HepG2 (cell line): ENCODE data around the gene SMARCAD1. TPM values are rescaled to one million over a fixed set of nuclear protein-coding genes. Genes with fewer than 3 reads are reported as not detected.

Source experiments
- CC2D1A ChIP-seq: sonication (generic); formaldehyde crosslinking; IDR thresholded peaks from 2 replicates; pipeline ENCODE4 v1.8.1; 2023; ENCODE audit warnings: mild to moderate bottlenecking, missing genetic modification reagents
- ELF4 ChIP-seq: sonication (generic); formaldehyde crosslinking; IDR thresholded peaks from 2 replicates; pipeline ENCODE4 v1.5.0; 2020; ENCODE audit warnings: missing genetic modification reagents, mild to moderate bottlenecking, moderate library complexity, borderline replicate concordance
- IKZF1 ChIP-seq: fragments of 450-650 bp; IDR thresholded peaks from 2 replicates; pipeline ENCODE4 v1.7.1; 2016
- MAFG ChIP-seq: sonication (generic); formaldehyde crosslinking; IDR thresholded peaks from 2 replicates; pipeline ENCODE4 v1.5.1; 2020; ENCODE audit warnings: mild to moderate bottlenecking, missing genetic modification reagents
- TAF1 ChIP-seq: sonication (generic); formaldehyde crosslinking; IDR thresholded peaks from 2 replicates; pipeline ENCODE4 v1.4.0; 2020; ENCODE audit warnings: missing genetic modification reagents
- ZBTB1 ChIP-seq: sonication (generic); formaldehyde crosslinking; IDR thresholded peaks from 2 replicates; pipeline ENCODE4 v1.4.0; 2020; ENCODE audit warnings: missing genetic modification reagents, borderline replicate concordance
- ZFP37 ChIP-seq: sonication (generic); formaldehyde crosslinking; IDR thresholded peaks from 2 replicates; pipeline ENCODE4 v1.4.0; 2020; ENCODE audit warnings: missing genetic modification reagents, borderline replicate concordance
- ZNF12 ChIP-seq: sonication (generic); formaldehyde crosslinking; IDR thresholded peaks from 2 replicates; pipeline ENCODE4 v1.5.0; 2020; ENCODE audit warnings: missing genetic modification reagents
- ZNF432 ChIP-seq: sonication (generic); formaldehyde crosslinking; IDR thresholded peaks from 2 replicates; pipeline ENCODE4 v1.5.0; 2020; ENCODE audit warnings: missing genetic modification reagents, mild to moderate bottlenecking, borderline replicate concordance
- ZNF569 ChIP-seq: sonication (generic); formaldehyde crosslinking; IDR thresholded peaks from 2 replicates; pipeline ENCODE4 v1.5.0; 2020; ENCODE audit warnings: mild to moderate bottlenecking, missing genetic modification reagents, moderate library complexity, borderline replicate concordance
- ZNF615 ChIP-seq: sonication (generic); formaldehyde crosslinking; IDR thresholded peaks from 2 replicates; pipeline ENCODE4 v1.5.0; 2020; ENCODE audit warnings: mild to moderate bottlenecking, missing genetic modification reagents, borderline replicate concordance
- polyA plus RNA-seq, 8 experiments: library from polyadenylated mRNA; depleted of rRNA in 3 of 8; stranded (reverse) in 7 of 8; unstranded in 1 of 8; fragments of >200 nt; fragmentation: Illumina TruSeq in 4 of 8; extraction: Trizol in 4 of 8; gene quantifications; 2 replicates each; pipeline versions ENCODE4 v1.2.1 to v1.2.3, GENCODE V29; 2011 to 2016; ENCODE audit warnings: low read depth in 4 of 8, missing spikeins in 1 of 8, mixed read lengths in 1 of 8; ENCODE audit not compliant: insufficient read depth in 1 of 8
- total RNA-seq, 5 experiments: library from RNA; depleted of rRNA; stranded (reverse); fragments of >200 nt; fragmentation: Illumina TruSeq; extraction: Trizol; gene quantifications; 2 replicates each; pipeline ENCODE4 v1.2.3, GENCODE V29; 2016; ENCODE audit warnings: low read depth in 1 of 5
- TF ChIP-seq, protein P1 (sequence below): sonication (generic); formaldehyde crosslinking; conservative IDR thresholded peaks from 2 replicates; pipeline ENCODE4 v1.4.0; 2020; ENCODE audit warnings: missing genetic modification reagents
- TF ChIP-seq, protein P2 (sequence below): sonication (generic); formaldehyde crosslinking; IDR thresholded peaks from 2 replicates; pipeline ENCODE4 v1.4.0; 2020; ENCODE audit warnings: missing genetic modification reagents
- TF ChIP-seq, protein P3 (sequence below): sonication (generic); formaldehyde crosslinking; IDR thresholded peaks from 2 replicates; pipeline ENCODE4 v1.4.0; 2020; ENCODE audit warnings: missing genetic modification reagents
- TF ChIP-seq, protein P4 (sequence below): sonication (generic); formaldehyde crosslinking; IDR thresholded peaks from 2 replicates; pipeline ENCODE4 v1.5.1; 2020; ENCODE audit warnings: missing genetic modification reagents, mild to moderate bottlenecking, borderline replicate concordance
- TF ChIP-seq, protein P5 (sequence below): sonication (generic); formaldehyde crosslinking; IDR thresholded peaks from 2 replicates; pipeline ENCODE4 v1.4.0; 2020; ENCODE audit warnings: missing genetic modification reagents, borderline replicate concordance
- TF ChIP-seq, protein P6 (sequence below): IDR thresholded peaks from 2 replicates; pipeline ENCODE4 v1.6.1; 2016; ENCODE audit warnings: mild to moderate bottlenecking, missing biosample characterization, missing genetic modification reagents

SMARCAD1 gene
- total and polyA plus RNA-seq, 2 of the 13 experiments (the other 11 are each of a cell fraction or from before 2014, with no cell fraction given), result 18.2 to 35.9 TPM

DNA sequence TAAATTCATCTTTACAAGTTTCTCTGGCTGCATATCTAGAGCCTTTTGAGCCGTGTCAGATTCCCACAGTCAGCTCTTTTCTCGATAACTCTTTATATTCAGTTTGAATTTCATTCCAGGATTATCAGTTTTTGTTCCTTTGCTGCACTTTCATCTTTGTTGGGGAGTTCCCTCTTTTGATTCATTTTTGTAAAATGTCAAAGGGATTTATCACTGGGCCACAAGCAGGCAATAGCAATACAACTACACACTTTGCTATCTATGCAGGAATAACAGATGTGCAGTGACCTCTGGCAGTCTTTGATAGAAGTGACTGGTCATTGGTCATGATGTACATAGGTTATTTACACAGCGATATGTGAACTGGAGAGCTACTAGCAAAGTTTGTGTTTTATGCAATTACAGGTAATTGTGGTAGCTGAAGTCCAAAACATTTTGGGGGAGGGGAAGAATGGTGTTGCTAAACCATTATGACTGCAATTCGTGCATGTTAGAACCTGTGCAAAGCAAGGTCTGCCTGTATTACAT is 91.1 kb downstream of the SMARCAD1 start (continued):
- TF ChIP-seq, protein P1, sequence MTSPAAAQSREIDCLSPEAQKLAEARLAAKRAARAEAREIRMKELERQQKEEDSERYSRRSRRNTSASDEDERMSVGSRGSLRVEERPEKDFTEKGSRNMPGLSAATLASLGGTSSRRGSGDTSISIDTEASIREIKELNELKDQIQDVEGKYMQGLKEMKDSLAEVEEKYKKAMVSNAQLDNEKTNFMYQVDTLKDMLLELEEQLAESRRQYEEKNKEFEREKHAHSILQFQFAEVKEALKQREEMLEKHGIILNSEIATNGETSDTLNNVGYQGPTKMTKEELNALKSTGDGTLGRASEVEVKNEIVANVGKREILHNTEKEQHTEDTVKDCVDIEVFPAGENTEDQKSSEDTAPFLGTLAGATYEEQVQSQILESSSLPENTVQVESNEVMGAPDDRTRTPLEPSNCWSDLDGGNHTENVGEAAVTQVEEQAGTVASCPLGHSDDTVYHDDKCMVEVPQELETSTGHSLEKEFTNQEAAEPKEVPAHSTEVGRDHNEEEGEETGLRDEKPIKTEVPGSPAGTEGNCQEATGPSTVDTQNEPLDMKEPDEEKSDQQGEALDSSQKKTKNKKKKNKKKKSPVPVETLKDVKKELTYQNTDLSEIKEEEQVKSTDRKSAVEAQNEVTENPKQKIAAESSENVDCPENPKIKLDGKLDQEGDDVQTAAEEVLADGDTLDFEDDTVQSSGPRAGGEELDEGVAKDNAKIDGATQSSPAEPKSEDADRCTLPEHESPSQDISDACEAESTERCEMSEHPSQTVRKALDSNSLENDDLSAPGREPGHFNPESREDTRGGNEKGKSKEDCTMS (CRISPR knock-in tag), result no peak
- TF ChIP-seq, protein P2, sequence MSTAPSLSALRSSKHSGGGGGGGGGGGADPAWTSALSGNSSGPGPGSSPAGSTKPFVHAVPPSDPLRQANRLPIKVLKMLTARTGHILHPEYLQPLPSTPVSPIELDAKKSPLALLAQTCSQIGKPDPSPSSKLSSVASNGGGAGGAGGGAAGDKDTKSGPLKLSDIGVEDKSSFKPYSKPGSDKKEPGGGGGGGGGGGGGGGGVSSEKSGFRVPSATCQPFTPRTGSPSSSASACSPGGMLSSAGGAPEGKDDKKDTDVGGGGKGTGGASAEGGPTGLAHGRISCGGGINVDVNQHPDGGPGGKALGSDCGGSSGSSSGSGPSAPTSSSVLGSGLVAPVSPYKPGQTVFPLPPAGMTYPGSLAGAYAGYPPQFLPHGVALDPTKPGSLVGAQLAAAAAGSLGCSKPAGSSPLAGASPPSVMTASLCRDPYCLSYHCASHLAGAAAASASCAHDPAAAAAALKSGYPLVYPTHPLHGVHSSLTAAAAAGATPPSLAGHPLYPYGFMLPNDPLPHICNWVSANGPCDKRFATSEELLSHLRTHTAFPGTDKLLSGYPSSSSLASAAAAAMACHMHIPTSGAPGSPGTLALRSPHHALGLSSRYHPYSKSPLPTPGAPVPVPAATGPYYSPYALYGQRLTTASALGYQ (CRISPR knock-in tag), result no peak
- TF ChIP-seq ZNF432 (CRISPR knock-in tag) (no peak), ELF4 (no peak), ZNF569 (CRISPR knock-in tag) (no peak), CC2D1A (CRISPR knock-in tag) (no peak), ZNF12 (no peak), ZFP37 (CRISPR knock-in tag) (no peak), ZBTB1 (no peak), IKZF1 (no peak), ZNF615 (CRISPR knock-in tag) (no peak), MAFG (CRISPR knock-in tag) (no peak), TAF1 (CRISPR knock-in tag) (no peak)
- TF ChIP-seq, protein P3, sequence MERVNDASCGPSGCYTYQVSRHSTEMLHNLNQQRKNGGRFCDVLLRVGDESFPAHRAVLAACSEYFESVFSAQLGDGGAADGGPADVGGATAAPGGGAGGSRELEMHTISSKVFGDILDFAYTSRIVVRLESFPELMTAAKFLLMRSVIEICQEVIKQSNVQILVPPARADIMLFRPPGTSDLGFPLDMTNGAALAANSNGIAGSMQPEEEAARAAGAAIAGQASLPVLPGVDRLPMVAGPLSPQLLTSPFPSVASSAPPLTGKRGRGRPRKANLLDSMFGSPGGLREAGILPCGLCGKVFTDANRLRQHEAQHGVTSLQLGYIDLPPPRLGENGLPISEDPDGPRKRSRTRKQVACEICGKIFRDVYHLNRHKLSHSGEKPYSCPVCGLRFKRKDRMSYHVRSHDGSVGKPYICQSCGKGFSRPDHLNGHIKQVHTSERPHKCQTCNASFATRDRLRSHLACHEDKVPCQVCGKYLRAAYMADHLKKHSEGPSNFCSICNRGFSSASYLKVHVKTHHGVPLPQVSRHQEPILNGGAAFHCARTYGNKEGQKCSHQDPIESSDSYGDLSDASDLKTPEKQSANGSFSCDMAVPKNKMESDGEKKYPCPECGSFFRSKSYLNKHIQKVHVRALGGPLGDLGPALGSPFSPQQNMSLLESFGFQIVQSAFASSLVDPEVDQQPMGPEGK (CRISPR knock-in tag), result no peak
- TF ChIP-seq, protein P4, sequence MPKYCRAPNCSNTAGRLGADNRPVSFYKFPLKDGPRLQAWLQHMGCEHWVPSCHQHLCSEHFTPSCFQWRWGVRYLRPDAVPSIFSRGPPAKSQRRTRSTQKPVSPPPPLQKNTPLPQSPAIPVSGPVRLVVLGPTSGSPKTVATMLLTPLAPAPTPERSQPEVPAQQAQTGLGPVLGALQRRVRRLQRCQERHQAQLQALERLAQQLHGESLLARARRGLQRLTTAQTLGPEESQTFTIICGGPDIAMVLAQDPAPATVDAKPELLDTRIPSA, result no peak
- TF ChIP-seq, protein P5, sequence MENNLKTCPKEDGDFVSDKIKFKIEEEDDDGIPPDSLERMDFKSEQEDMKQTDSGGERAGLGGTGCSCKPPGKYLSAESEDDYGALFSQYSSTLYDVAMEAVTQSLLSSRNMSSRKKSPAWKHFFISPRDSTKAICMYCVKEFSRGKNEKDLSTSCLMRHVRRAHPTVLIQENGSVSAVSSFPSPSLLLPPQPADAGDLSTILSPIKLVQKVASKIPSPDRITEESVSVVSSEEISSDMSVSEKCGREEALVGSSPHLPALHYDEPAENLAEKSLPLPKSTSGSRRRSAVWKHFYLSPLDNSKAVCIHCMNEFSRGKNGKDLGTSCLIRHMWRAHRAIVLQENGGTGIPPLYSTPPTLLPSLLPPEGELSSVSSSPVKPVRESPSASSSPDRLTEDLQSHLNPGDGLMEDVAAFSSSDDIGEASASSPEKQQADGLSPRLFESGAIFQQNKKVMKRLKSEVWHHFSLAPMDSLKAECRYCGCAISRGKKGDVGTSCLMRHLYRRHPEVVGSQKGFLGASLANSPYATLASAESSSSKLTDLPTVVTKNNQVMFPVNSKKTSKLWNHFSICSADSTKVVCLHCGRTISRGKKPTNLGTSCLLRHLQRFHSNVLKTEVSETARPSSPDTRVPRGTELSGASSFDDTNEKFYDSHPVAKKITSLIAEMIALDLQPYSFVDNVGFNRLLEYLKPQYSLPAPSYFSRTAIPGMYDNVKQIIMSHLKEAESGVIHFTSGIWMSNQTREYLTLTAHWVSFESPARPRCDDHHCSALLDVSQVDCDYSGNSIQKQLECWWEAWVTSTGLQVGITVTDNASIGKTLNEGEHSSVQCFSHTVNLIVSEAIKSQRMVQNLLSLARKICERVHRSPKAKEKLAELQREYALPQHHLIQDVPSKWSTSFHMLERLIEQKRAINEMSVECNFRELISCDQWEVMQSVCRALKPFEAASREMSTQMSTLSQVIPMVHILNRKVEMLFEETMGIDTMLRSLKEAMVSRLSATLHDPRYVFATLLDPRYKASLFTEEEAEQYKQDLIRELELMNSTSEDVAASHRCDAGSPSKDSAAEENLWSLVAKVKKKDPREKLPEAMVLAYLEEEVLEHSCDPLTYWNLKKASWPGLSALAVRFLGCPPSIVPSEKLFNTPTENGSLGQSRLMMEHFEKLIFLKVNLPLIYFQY (CRISPR knock-in tag), result no peak
- TF ChIP-seq, protein P6, sequence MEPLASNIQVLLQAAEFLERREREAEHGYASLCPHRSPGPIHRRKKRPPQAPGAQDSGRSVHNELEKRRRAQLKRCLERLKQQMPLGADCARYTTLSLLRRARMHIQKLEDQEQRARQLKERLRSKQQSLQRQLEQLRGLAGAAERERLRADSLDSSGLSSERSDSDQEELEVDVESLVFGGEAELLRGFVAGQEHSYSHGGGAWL (CRISPR knock-in tag), result no peak
